ENCODE data around the gene BLOC1S5. TPM values are rescaled to one million over a fixed set of nuclear protein-coding genes. Genes with fewer than 3 reads are reported as not detected.

The BLOC1S5 gene
- total RNA-seq, 2 donors from 2014 or later: 14.4 to 17.6 TPM

DNA sequence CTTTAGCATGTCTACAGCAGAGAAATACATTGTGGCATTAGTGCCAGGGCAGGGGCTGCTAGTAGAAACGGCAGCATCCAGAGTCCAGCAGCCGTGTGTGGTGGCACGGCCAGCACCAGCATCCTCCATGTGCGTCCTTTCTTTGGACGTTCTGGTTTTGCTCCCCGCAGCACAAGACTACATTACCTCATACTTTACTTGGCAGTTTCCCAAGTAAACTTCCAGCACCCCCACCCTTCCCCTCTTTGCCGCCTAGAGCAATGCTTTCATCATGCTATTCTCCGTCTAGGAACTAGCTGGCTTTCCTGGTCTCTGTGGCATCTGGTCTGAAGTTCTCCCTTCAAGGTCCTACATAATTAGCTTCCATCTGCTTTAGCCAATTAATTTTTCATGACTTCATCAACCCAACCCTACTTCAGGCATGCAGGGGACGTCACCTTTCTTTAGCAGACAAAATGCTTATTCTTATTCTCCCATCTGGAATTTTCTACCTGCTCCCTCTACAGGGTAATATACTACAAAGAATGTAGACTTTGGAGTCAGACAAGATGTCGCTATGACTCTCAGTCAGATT, 67.6 kb downstream of the BLOC1S5 start:
- no peaks in the 10 kb centered on the region for H3K4me1 Mint-ChIP-seq
- Histone ChIP-seq H3K36me3 (ENCODE audit: control insufficient read depth, insufficient read depth, low read length) (no peaks in the 10 kb centered on the region), H3K27ac (ENCODE audit: low read depth, low read length) (no peak overlapping the region), H3K4me1 (ENCODE audit: control insufficient read depth, insufficient read depth, low read length) (no peaks in the 10 kb centered on the region), H3K9me3 (ENCODE audit: control insufficient read depth, low read length) (no peaks in the 10 kb centered on the region), H3K9ac (ENCODE audit: extremely low read depth, low read length, poor library complexity, severe bottlenecking) (no peak overlapping the region), H3K4me3 (ENCODE audit: low read length) (no peak overlapping the region), H3K27me3 (ENCODE audit: control insufficient read depth, insufficient read depth, low read length, poor library complexity, severe bottlenecking) (no peaks in the 10 kb centered on the region)
- no peak overlapping the region for H3K27ac Mint-ChIP-seq
- TF ChIP-seq CTCF (conservative IDR thresholded peaks at IDR 0.05): no peak
- H3K4me3 Mint-ChIP-seq: no peak overlapping the region
- H3K27me3 Mint-ChIP-seq (ENCODE audit: insufficient read depth): peaks cover 15% of the 10 kb centered on the region
- 88 to 94% methylated on average over 5 to 10 of the region's 10 CpGs for WGBS, 2 experiments (ENCODE audit: insufficient coverage in 1 of 2, insufficient read length in 1 of 2)
- DNase-seq: no peak
- no peaks in the 10 kb centered on the region for H3K36me3 Mint-ChIP-seq (ENCODE audit: low read depth)
- H3K9me3 Mint-ChIP-seq: no peaks in the 10 kb centered on the region

- no peak overlapping the region for H3K4me3 ChIP-seq (ENCODE audit: low read length)
- Mint-ChIP-seq H3K27me3 (ENCODE audit: insufficient read depth) (peaks cover 19% of the 10 kb centered on the region), H3K27ac (no peak overlapping the region)
Observed at GRCh38 chr6:7993952-7994351, 70.2 kb downstream of the BLOC1S5 start.

GRCh38 chr6:7993399-7993798, 70.8 kb downstream of the BLOC1S5 start:
- H3K9ac ChIP-seq (ENCODE audit: extremely low read depth, low read length, poor library complexity, severe bottlenecking): no peak overlapping the region
- H3K9me3 ChIP-seq (ENCODE audit: control insufficient read depth, low read length): no peaks in the 10 kb centered on the region
- H3K4me3 ChIP-seq (ENCODE audit: low read length): no peak overlapping the region
- Mint-ChIP-seq H3K9me3 (no peaks in the 10 kb centered on the region), H3K4me3 (no peak overlapping the region), H3K4me1 (no peaks in the 10 kb centered on the region), H3K27ac (no peak overlapping the region), H3K36me3 (ENCODE audit: low read depth) (no peaks in the 10 kb centered on the region), H3K27me3 (ENCODE audit: insufficient read depth) (peaks cover 25% of the 10 kb centered on the region)
- H3K4me1 ChIP-seq (ENCODE audit: control insufficient read depth, insufficient read depth, low read length): no peaks in the 10 kb centered on the region
- no peak for DNase-seq
- no peak for TF ChIP-seq CTCF (conservative IDR thresholded peaks at IDR 0.05)
- no peaks in the 10 kb centered on the region for H3K36me3 ChIP-seq (ENCODE audit: control insufficient read depth, insufficient read depth, low read length)
- H3K27me3 ChIP-seq (ENCODE audit: control insufficient read depth, insufficient read depth, low read length, poor library complexity, severe bottlenecking): peaks cover 17% of the 10 kb centered on the region
- no peak overlapping the region for H3K27ac ChIP-seq (ENCODE audit: low read depth, low read length)

More at GRCh38 chr6:7993952-7994351, 70.2 kb downstream of the BLOC1S5 start:
- Histone ChIP-seq H3K27me3 (ENCODE audit: control insufficient read depth, insufficient read depth, low read length, poor library complexity, severe bottlenecking) (peaks cover 11% of the 10 kb centered on the region), H3K36me3 (ENCODE audit: control insufficient read depth, insufficient read depth, low read length) (no peaks in the 10 kb centered on the region), H3K9ac (ENCODE audit: extremely low read depth, low read length, poor library complexity, severe bottlenecking) (no peak overlapping the region), H3K9me3 (ENCODE audit: control insufficient read depth, low read length) (no peaks in the 10 kb centered on the region), H3K27ac (ENCODE audit: low read depth, low read length) (no peak overlapping the region), H3K4me1 (ENCODE audit: control insufficient read depth, insufficient read depth, low read length) (no peaks in the 10 kb centered on the region)
- peak; percentile 58 for DNase-seq
- H3K36me3 Mint-ChIP-seq (ENCODE audit: low read depth): no peaks in the 10 kb centered on the region
- WGBS, 2 experiments (ENCODE audit: insufficient coverage in 1 of 2, insufficient read length in 1 of 2): 77 to 84% methylated on average over 7 to 8 of the region's 8 CpGs
- H3K4me3 Mint-ChIP-seq: no peak overlapping the region
- TF ChIP-seq CTCF (conservative IDR thresholded peaks at IDR 0.05): peak; percentile 67
- H3K9me3 Mint-ChIP-seq: no peaks in the 10 kb centered on the region
- H3K4me1 Mint-ChIP-seq: no peaks in the 10 kb centered on the region

Measured in endodermal cell (in vitro differentiated cells).